Measurements from ENCODE around the gene RETREG2.

The RETREG2 gene

GRCh38 chr2:219129589-219129988 is 48.5 kb upstream of the RETREG2 start:
- TF ChIP-seq ARNTL (CRISPR knock-in tag; IDR thresholded peaks at IDR 0.05; ENCODE audit: borderline replicate concordance, low read depth) (no peak), GLIS3 (CRISPR knock-in tag; IDR thresholded peaks at IDR 0.05) (no peak), TOX (CRISPR knock-in tag; IDR thresholded peaks at IDR 0.05; ENCODE audit: borderline replicate concordance) (no peak), CREB5 (CRISPR knock-in tag; IDR thresholded peaks at IDR 0.05; ENCODE audit: low read depth) (no peak), RARB (CRISPR knock-in tag; IDR thresholded peaks at IDR 0.05) (no peak), POU6F1 (CRISPR knock-in tag; IDR thresholded peaks at IDR 0.05; ENCODE audit: borderline replicate concordance, low read depth) (no peak), ISL1 (CRISPR knock-in tag; IDR thresholded peaks at IDR 0.05) (no peak), OSR1 (CRISPR knock-in tag; IDR thresholded peaks at IDR 0.05) (no peak), ZNF70 (CRISPR knock-in tag; IDR thresholded peaks at IDR 0.05) (no peak), ZNF8 (CRISPR knock-in tag; IDR thresholded peaks at IDR 0.05) (no peak), ZFP30 (CRISPR knock-in tag; IDR thresholded peaks at IDR 0.05) (no peak), CSRNP3 (CRISPR knock-in tag; IDR thresholded peaks at IDR 0.05) (no peak), PATZ1 (CRISPR knock-in tag; IDR thresholded peaks at IDR 0.05; ENCODE audit: borderline replicate concordance) (no peak)
- ATAC-seq: no peak

- TF ChIP-seq TOX (CRISPR knock-in tag; IDR thresholded peaks at IDR 0.05; ENCODE audit: borderline replicate concordance) (no peak), ZFP30 (CRISPR knock-in tag; IDR thresholded peaks at IDR 0.05) (no peak), ZNF70 (CRISPR knock-in tag; IDR thresholded peaks at IDR 0.05) (no peak), RARB (CRISPR knock-in tag; IDR thresholded peaks at IDR 0.05) (no peak), CSRNP3 (CRISPR knock-in tag; IDR thresholded peaks at IDR 0.05) (no peak), BACH2 (CRISPR knock-in tag; IDR thresholded peaks at IDR 0.05; ENCODE audit: borderline replicate concordance) (no peak), CREB5 (CRISPR knock-in tag; IDR thresholded peaks at IDR 0.05; ENCODE audit: low read depth) (no peak), CSDC2 (CRISPR knock-in tag; IDR thresholded peaks at IDR 0.05) (no peak), SNAI2 (CRISPR knock-in tag; IDR thresholded peaks at IDR 0.05) (no peak), ARNTL (CRISPR knock-in tag; IDR thresholded peaks at IDR 0.05; ENCODE audit: borderline replicate concordance, low read depth) (no peak), TCF4 (CRISPR knock-in tag; IDR thresholded peaks at IDR 0.05; ENCODE audit: borderline replicate concordance) (no peak), GLIS3 (CRISPR knock-in tag; IDR thresholded peaks at IDR 0.05) (no peak), POU6F1 (CRISPR knock-in tag; IDR thresholded peaks at IDR 0.05; ENCODE audit: borderline replicate concordance, low read depth) (no peak)
- no peak for ATAC-seq
Measured at GRCh38 chr2:219131327-219131726, 46.7 kb upstream of the RETREG2 start.

- no peak for ATAC-seq
- TF ChIP-seq RARB (CRISPR knock-in tag; IDR thresholded peaks at IDR 0.05) (no peak), SNAI2 (CRISPR knock-in tag; IDR thresholded peaks at IDR 0.05) (no peak), ISL1 (CRISPR knock-in tag; IDR thresholded peaks at IDR 0.05) (no peak), TSHZ2 (CRISPR knock-in tag; IDR thresholded peaks at IDR 0.05) (no peak), OSR1 (CRISPR knock-in tag; IDR thresholded peaks at IDR 0.05) (no peak), ARNTL (CRISPR knock-in tag; IDR thresholded peaks at IDR 0.05; ENCODE audit: borderline replicate concordance, low read depth) (no peak), PPARA (CRISPR knock-in tag; IDR thresholded peaks at IDR 0.05; ENCODE audit: borderline replicate concordance) (no peak), PATZ1 (CRISPR knock-in tag; IDR thresholded peaks at IDR 0.05; ENCODE audit: borderline replicate concordance) (no peak), BACH2 (CRISPR knock-in tag; IDR thresholded peaks at IDR 0.05; ENCODE audit: borderline replicate concordance) (no peak), ZNF565 (CRISPR knock-in tag; conservative IDR thresholded peaks at IDR 0.05; ENCODE audit: low read depth) (no peak)
Measured at GRCh38 chr2:219131744-219132143, 46.3 kb upstream of the RETREG2 start.

Data from SK-N-SH treated with all-trans-retinoic acid at 6 μM for 48 hours (cell line).